GM19240 (cell line): ENCODE measurements around the gene PPP6C.

Experiments used
- DNase-seq: peaks from one replicate; pipeline ENCODE4 v3.0.0; 2011; ENCODE audit warnings: low spot score; ENCODE audit not compliant: insufficient read length

PPP6C gene

GRCh38 chr9:125099816-125100215 lies 89.8 kb downstream of the PPP6C start:
- DNase-seq, result no peak
